Measurements from ENCODE around the gene PRMT5.

The PRMT5 gene

GRCh38 chr14:22896356-22896755 is 32.8 kb downstream of the PRMT5 start:
- no peak for DNase-seq

GRCh38 chr14:22895402-22895801 is 33.8 kb downstream of the PRMT5 start:
- DNase-seq: no peak

- no peak for DNase-seq
Observed at GRCh38 chr14:22893706-22894105, 35.5 kb downstream of the PRMT5 start.

GRCh38 chr14:22892488-22892887 is 36.7 kb downstream of the PRMT5 start:
- no peak for DNase-seq

GRCh38 chr14:22890416-22890815 is 38.8 kb downstream of the PRMT5 start:
- DNase-seq: no peak

- peak; percentile 30 to 38 for DNase-seq
Observed at GRCh38 chr14:22888662-22889061, 40.5 kb downstream of the PRMT5 start.

- DNase-seq: peak in 1 of 2 donors; percentile 67
Observed at GRCh38 chr14:22887990-22888378, 41.2 kb downstream of the PRMT5 start.

- DNase-seq: peak; percentile 62 to 74
Observed at GRCh38 chr14:22887260-22887989, 41.8 kb downstream of the PRMT5 start.

- peak; percentile 80 to 87 for DNase-seq
Observed at GRCh38 chr14:22886500-22887259, 42.5 kb downstream of the PRMT5 start.

- DNase-seq: no peak
Observed at GRCh38 chr14:22885975-22886374, 43.2 kb downstream of the PRMT5 start.

GRCh38 chr14:22884738-22885523 is 44.2 kb downstream of the PRMT5 start:
- no peak for DNase-seq

GRCh38 chr14:22884076-22884737 is 45.0 kb downstream of the PRMT5 start:
- DNase-seq: no peak

- DNase-seq: no peak
Observed at GRCh38 chr14:22883173-22883976, 45.8 kb downstream of the PRMT5 start, which contains the start of gene REM2. Gene REM2 (plus strand): TSS chr14:22883222. CDS start chr14:22883288, 66 bp downstream.

- peak; percentile 62 for DNase-seq
Observed at GRCh38 chr14:22882529-22883172, 46.5 kb downstream of the PRMT5 start.

- DNase-seq: no peak
Observed at GRCh38 chr14:22882064-22882463, 47.1 kb downstream of the PRMT5 start.

- no peak for DNase-seq
Observed at GRCh38 chr14:22878271-22879246, 50.6 kb downstream of the PRMT5 start.

- DNase-seq: no peak
Observed at GRCh38 chr14:22877000-22877501, 52.1 kb downstream of the PRMT5 start.

GRCh38 chr14:22875748-22876319 is 53.3 kb downstream of the PRMT5 start:
- no peak for DNase-seq

- DNase-seq: no peak
Observed at GRCh38 chr14:22875003-22875747, 54.0 kb downstream of the PRMT5 start.

Measured in CD4-positive, alpha-beta T cell treated with Interleukin-4 for 1 hour (primary cell).